OCI-LY3 (cell line): ENCODE results near the gene NAT8L.

ENCODE experiments used
- H2AFZ ChIP-seq: fragments of 200-600, 300-600 bp; shearing (Covaris generic); 2 replicates; pipeline ENCODE4 v1.6.0; 2014; ENCODE audit warnings: antibody characterized with exemption, low read depth, low read length
- H3K27ac ChIP-seq: fragments of 200-600, 300-600 bp; sonication (generic); 2 replicates; pipeline ENCODE4 v1.5.1; 2014; ENCODE audit warnings: mild to moderate bottlenecking, low read length, moderate library complexity, mixed read lengths
- H3K27me3 ChIP-seq: fragments of 200-600, 300-600 bp; sonication (generic); 2 replicates; pipeline ENCODE4 v1.6.1; 2014; ENCODE audit warnings: low read depth, low read length, mixed read lengths
- H3K36me3 ChIP-seq: fragments of 200-600, 300-600 bp; sonication (generic); replicated peaks from 2 replicates; pipeline ENCODE3; 2014; ENCODE audit warnings: low read depth, low read length, mixed read lengths
- H3K4me1 ChIP-seq: fragments of 300-600, 200-600 bp; sonication (generic); 2 replicates; pipeline ENCODE4 v1.6.1; 2014; ENCODE audit warnings: low read length, mixed read lengths
- H3K4me2 ChIP-seq: fragments of 200-600, 300-600 bp; sonication (generic); 2 replicates; pipeline ENCODE4 v1.6.1; 2014; ENCODE audit warnings: low read length, mixed read lengths
- H3K4me3 ChIP-seq: fragments of 300-600, 200-600 bp; sonication (generic); 2 replicates; pipeline ENCODE4 v1.5.1; 2014; ENCODE audit warnings: antibody characterized with exemption, mild to moderate bottlenecking, low read length, moderate library complexity
- H3K79me2 ChIP-seq: fragments of 300-600, 200-600 bp; shearing (Covaris generic); 2 replicates; pipeline ENCODE4 v1.6.1; 2014; ENCODE audit warnings: mild to moderate bottlenecking, low read length, mixed read lengths
- H3K9ac ChIP-seq: fragments of 300-600, 200-600 bp; shearing (Covaris generic); 2 replicates; pipeline ENCODE4 v1.6.0; 2014; ENCODE audit warnings: mild to moderate bottlenecking, low read length, moderate library complexity
- H3K9me3 ChIP-seq: fragments of 200-600, 300-600 bp; shearing (Covaris generic); 2 replicates; pipeline ENCODE4 v1.6.1; 2014; ENCODE audit warnings: low read length, mixed read lengths; ENCODE audit not compliant: insufficient read depth
- H4K20me1 ChIP-seq: fragments of 200-600, 300-600 bp; sonication (generic); 2 replicates; pipeline ENCODE4 v1.6.1; 2016; ENCODE audit warnings: low read length, mixed read lengths; ENCODE audit not compliant: insufficient read depth
- EZH2phosphoT487 ChIP-seq: fragments of 200-600 bp; shearing (Covaris generic); IDR thresholded peaks from 2 replicates; pipeline ENCODE4 v1.6.1; 2018; ENCODE audit warnings: antibody characterized with exemption, mixed run types, low read depth
- TF ChIP-seq, protein P1 (sequence below): fragments of 200-600, 300-600 bp; sonication (generic); IDR thresholded peaks from 2 replicates; pipeline ENCODE4 v1.5.1; 2014; ENCODE audit warnings: antibody characterized with exemption, low read length, low read depth

Gene NAT8L

DNA sequence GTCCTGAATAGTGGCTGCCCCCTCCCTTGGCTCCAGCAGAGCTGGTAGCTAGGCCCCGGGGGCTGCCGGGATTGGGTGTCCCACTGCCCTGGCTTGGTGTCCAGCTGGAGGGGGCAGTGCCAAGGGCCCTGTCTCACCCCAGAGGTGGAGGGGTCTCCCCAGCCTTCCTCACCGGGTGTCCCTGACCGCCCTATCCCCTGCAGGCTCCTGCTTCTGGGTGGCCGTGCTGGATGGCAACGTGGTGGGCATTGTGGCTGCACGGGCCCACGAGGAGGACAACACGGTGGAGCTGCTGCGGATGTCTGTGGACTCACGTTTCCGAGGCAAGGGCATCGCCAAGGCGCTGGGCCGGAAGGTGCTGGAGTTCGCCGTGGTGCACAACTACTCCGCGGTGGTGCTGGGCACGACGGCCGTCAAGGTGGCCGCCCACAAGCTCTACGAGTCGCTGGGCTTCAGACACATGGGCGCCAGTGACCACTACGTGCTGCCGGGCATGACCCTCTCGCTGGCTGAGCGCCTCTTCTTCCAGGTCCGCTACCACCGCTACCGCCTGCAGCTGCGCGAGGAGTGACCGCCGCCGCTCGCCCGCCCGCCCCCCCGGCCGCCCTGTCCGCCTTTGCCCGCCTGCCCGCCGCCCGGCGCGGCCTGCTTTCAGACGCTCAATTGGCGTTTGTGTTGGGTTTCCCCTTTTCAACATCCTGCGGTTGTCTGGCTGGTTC lies 4.6 kb downstream of the NAT8L start:
- H4K20me1 ChIP-seq = peaks cover 18% of the 10 kb centered on the region
- H3K4me3 ChIP-seq = no peak overlapping the region
- peaks cover 9% of the 10 kb centered on the region for H3K36me3 ChIP-seq
- no peak overlapping the region for H3K9ac ChIP-seq
- peaks cover 43% of the 10 kb centered on the region for H3K79me2 ChIP-seq
- H3K4me1 ChIP-seq = peaks cover 5% of the 10 kb centered on the region; the same call in 1 of the 2 replicates
- H3K27ac ChIP-seq = no peak overlapping the region
- H3K9me3 ChIP-seq = no peaks in the 10 kb centered on the region
- H3K4me2 ChIP-seq = no peak overlapping the region
- no peak for TF ChIP-seq EZH2phosphoT487
- TF ChIP-seq, protein P1, sequence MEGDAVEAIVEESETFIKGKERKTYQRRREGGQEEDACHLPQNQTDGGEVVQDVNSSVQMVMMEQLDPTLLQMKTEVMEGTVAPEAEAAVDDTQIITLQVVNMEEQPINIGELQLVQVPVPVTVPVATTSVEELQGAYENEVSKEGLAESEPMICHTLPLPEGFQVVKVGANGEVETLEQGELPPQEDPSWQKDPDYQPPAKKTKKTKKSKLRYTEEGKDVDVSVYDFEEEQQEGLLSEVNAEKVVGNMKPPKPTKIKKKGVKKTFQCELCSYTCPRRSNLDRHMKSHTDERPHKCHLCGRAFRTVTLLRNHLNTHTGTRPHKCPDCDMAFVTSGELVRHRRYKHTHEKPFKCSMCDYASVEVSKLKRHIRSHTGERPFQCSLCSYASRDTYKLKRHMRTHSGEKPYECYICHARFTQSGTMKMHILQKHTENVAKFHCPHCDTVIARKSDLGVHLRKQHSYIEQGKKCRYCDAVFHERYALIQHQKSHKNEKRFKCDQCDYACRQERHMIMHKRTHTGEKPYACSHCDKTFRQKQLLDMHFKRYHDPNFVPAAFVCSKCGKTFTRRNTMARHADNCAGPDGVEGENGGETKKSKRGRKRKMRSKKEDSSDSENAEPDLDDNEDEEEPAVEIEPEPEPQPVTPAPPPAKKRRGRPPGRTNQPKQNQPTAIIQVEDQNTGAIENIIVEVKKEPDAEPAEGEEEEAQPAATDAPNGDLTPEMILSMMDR = no peak
- H2AFZ ChIP-seq = no peak overlapping the region
- H3K27me3 ChIP-seq = no peaks in the 10 kb centered on the region

DNA sequence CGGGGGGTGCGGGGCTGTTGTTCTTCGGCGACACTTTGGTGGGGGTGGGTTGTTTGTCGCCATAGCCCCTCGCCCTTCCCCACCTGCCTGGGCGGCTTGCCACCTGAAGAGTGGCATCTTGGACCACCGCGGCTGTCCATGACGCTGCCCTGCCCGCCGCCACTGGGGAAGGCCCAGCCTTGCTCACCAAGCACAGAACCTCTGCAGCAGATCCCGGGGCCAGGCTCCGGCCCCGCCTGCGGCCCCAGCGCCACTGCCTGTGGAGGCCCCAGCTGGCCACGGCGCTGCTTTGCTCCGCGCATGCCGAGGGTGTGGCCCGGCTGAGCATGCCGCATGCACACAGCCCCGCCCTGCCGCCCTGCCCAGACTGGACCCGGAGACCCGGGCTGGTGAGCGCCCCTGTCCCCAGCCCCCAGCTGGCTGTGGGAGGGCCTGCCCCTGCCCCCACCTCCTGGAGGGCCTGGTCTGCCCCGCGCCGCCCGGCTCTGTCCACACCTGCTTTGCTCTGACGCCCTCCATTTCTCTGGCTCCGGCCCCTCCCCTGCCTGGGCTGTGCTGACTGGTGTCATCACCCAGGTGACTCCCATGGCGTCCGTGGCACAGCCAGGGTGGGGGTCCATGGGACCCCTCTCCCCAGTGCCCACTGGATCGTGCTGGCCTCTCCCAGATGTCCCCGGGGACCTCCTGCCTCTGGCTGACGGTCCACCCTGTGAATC lies 5.3 kb downstream of the NAT8L start:
- Histone ChIP-seq H3K4me3 (no peak overlapping the region), H3K9ac (no peak overlapping the region), H3K27me3 (no peaks in the 10 kb centered on the region), H2AFZ (no peak overlapping the region), H4K20me1 (peaks cover 18% of the 10 kb centered on the region), H3K9me3 (no peaks in the 10 kb centered on the region), H3K4me1 (peaks cover 5% of the 10 kb centered on the region; the same call in 1 of the 2 replicates), H3K36me3 (peaks cover 9% of the 10 kb centered on the region), H3K27ac (no peak overlapping the region), H3K79me2 (peaks cover 43% of the 10 kb centered on the region), H3K4me2 (no peak overlapping the region)
- TF ChIP-seq, protein P1 = no peak
- no peak for TF ChIP-seq EZH2phosphoT487

DNA sequence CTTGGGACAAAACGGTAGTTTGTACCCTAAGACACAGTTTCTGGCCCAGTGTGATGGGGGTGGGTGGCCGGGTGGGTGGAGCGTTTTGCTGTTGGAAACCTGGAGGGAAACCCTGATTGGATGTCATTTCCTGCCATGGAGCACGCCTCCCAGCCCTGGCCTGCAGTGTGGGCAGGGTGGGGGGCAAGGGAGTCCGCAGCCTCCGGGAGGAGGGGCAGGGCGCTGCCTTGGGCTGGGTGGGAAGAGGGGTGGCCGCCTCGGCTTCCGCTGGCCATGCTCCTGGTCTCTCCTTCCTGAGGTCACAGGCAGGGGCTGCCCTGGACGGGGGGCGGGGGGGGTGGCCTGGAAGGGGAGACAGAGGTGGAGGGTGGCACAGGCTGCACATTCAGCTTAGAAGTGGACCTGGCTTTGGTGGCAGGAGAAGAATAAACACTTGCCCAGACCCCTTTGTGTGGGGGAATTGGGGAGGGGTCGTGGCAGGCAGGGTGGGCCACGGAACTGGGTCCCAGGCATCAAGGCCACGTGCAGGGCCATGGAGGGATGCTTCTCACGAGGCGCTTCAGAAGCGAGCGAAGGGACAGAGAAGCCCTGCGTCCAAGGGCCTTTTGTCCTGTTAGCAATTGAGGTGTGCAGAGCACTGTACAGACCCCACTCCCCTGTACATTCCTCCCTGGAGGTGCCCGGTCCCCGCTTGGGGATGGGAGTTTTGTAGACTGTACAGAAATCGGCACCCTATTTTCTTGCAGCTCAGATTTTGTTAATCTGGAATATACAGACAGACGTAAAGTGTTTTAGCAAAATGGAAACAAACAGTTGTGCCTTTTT lies 6.2 kb downstream of the NAT8L start:
- Histone ChIP-seq H3K36me3 (peaks cover 9% of the 10 kb centered on the region), H2AFZ (no peak overlapping the region), H3K79me2 (peaks cover 35% of the 10 kb centered on the region), H3K9me3 (no peaks in the 10 kb centered on the region), H3K4me2 (no peak overlapping the region), H4K20me1 (peaks cover 18% of the 10 kb centered on the region), H3K27ac (no peak overlapping the region), H3K4me3 (no peak overlapping the region), H3K4me1 (peaks cover 5% of the 10 kb centered on the region; the same call in 1 of the 2 replicates), H3K27me3 (no peaks in the 10 kb centered on the region), H3K9ac (no peak overlapping the region)
- TF ChIP-seq, protein P1 = no peak
- no peak for TF ChIP-seq EZH2phosphoT487
